ENCODE results near the gene RNF220. TPM values are rescaled to one million over a fixed set of nuclear protein-coding genes. Genes with fewer than 3 reads are reported as not detected.

RNF220 gene
- total and polyA plus RNA-seq, 8 donors = 50.8 to 108 (median 91.3) TPM

GRCh38 chr1:44598167-44598566 is 193.1 kb downstream of the RNF220 start:
- TF ChIP-seq CTCF (IDR thresholded peaks at IDR 0.05) = no peak
- intact Hi-C loops (cut with DNase I) = loop anchor here in 1 of 2 donors (5.0 kb wide), 1 partner anchor 221 kb away; no protein-coding TSS in a partner anchor
- no peak for ATAC-seq

GRCh38 chr1:44602634-44603628 is 197.9 kb downstream of the RNF220 start:
- no peak for DNase-seq
- no peak for ATAC-seq
- Histone ChIP-seq H3K4me3 (no peak overlapping the region), H3K27ac (no peak overlapping the region), H3K4me1 (no peaks in the 10 kb centered on the region), H3K36me3 (no peaks in the 10 kb centered on the region), H3K9me3 (no peaks in the 10 kb centered on the region), H3K27me3 (no peaks in the 10 kb centered on the region)
- TF ChIP-seq CTCF (IDR thresholded peaks at IDR 0.05) = no peak
- intact Hi-C loops (cut with DNase I) = no loop called here

More at GRCh38 chr1:44598167-44598566, 193.1 kb downstream of the RNF220 start:
- no peak overlapping the region for H3K4me3 ChIP-seq
- H3K36me3 ChIP-seq = no peaks in the 10 kb centered on the region
- H3K9me3 ChIP-seq = no peaks in the 10 kb centered on the region
- DNase-seq = no peak
- no peak overlapping the region for H3K27ac ChIP-seq
- H3K4me1 ChIP-seq = no peaks in the 10 kb centered on the region
- no peaks in the 10 kb centered on the region for H3K27me3 ChIP-seq

- DNase-seq (peak in 1 of 4 donors; percentile 25), ATAC-seq (no peak)
Measured at GRCh38 chr1:44603718-44604117, 198.7 kb downstream of the RNF220 start.

GRCh38 chr1:44604157-44604955 is 199.3 kb downstream of the RNF220 start:
- no peak for ATAC-seq
- Histone ChIP-seq H3K9me3 (no peaks in the 10 kb centered on the region), H3K4me3 (no peak overlapping the region), H3K27ac (no peak overlapping the region), H3K36me3 (no peaks in the 10 kb centered on the region), H3K4me1 (no peaks in the 10 kb centered on the region), H3K27me3 (no peaks in the 10 kb centered on the region)
- intact Hi-C loops (cut with DNase I) = no loop called here
- DNase-seq = no peak
- TF ChIP-seq CTCF (IDR thresholded peaks at IDR 0.05) = no peak

More at GRCh38 chr1:44603718-44604117, 198.7 kb downstream of the RNF220 start:
- intact Hi-C loops (cut with DNase I) = no loop called here
- H3K4me1 ChIP-seq = no peaks in the 10 kb centered on the region
- no peaks in the 10 kb centered on the region for H3K9me3 ChIP-seq
- TF ChIP-seq CTCF (IDR thresholded peaks at IDR 0.05) = no peak
- H3K36me3 ChIP-seq = no peaks in the 10 kb centered on the region
- no peaks in the 10 kb centered on the region for H3K27me3 ChIP-seq
- no peak overlapping the region for H3K4me3 ChIP-seq
- no peak overlapping the region for H3K27ac ChIP-seq
